K562 (cell line): Measurements from ENCODE around the gene ZBTB20. TPM values are rescaled to one million over a fixed set of nuclear protein-coding genes. Genes with fewer than 3 reads are reported as not detected.

Source experiments
- ATAC-seq: fragments of 200-7000 bp; cut with Tn5 transposase; 3 replicates; pipeline ENCODE4 v1.9.1; 2020; ENCODE audit warnings: moderate library complexity
- BruUV-seq: library from RNA; stranded (reverse); fragments of 400-500 nt; replicated peaks from 2 replicates; lab custom pipeline; 2021; lab: Mats Ljungman, UMichigan
- CTCF ChIA-PET: fragments of 300-600 bp; formaldehyde crosslinking; extraction: SDS; loops from one replicate; lab custom pipeline; 2021; ENCODE audit warnings: low intra/inter-chr PET ratio; lab: Yijun Ruan, JAX
- POLR2A ChIA-PET: fragments of 300-600, 350-650 bp; sonication (Branson Sonifier 250); formaldehyde crosslinking; extraction: SDS; loops from one replicate; lab custom pipeline; 2021; ENCODE audit warnings: antibody characterized with exemption, inconsistent platforms; lab: Yijun Ruan, JAX
- DNase-seq, 4 experiments: peaks; one replicate each; pipeline versions ENCODE4 v3.0.0 to v3.0.0-alpha.2; 2011 to 2018; ENCODE audit warnings: low spot score in 3 of 4, mixed read lengths in 3 of 4; ENCODE audit errors: extremely low read depth in 1 of 4
- FAIRE-seq: peaks from 2 replicates; lab custom pipeline; 2011; peaks lifted over from hg19 to GRCh38; lab: Jason Lieb, UNC
- H2AFZ ChIP-seq: 2 replicates; pipeline ENCODE4 v1.6.0; 2011; ENCODE audit warnings: low read depth, low read length, control low read depth, inconsistent platforms
- H3K27ac ChIP-seq: fragments of 200-600 bp; 3 replicates; pipeline ENCODE4 v1.8.0; 2011; ENCODE audit warnings: low read depth, mild to moderate bottlenecking, control low read depth, inconsistent platforms, low read length, moderate library complexity, mixed read lengths; ENCODE audit errors: extremely low read depth
- H3K27me3 ChIP-seq, 2 experiments: fragments of 300-600 bp in 1 of 2; 2 replicates in 1 of 2; 3 replicates in 1 of 2; pipeline versions ENCODE4 v1.6.0 to v1.8.0; 2011; ENCODE audit warnings: inconsistent platforms in 2 of 2, low read length in 2 of 2, mild to moderate bottlenecking in 1 of 2, mixed read lengths in 1 of 2, moderate library complexity in 1 of 2; ENCODE audit not compliant: control insufficient read depth in 2 of 2, insufficient read depth in 2 of 2
- H3K36me3 ChIP-seq: fragments of 300-600 bp; 3 replicates; pipeline ENCODE4 v1.8.0; 2011; ENCODE audit warnings: mild to moderate bottlenecking, low read length, inconsistent platforms; ENCODE audit not compliant: control insufficient read depth, insufficient read depth
- H3K4me1 ChIP-seq, 2 experiments: fragments of 200-600 bp in 1 of 2; replicated peaks in 1 of 2; 2 replicates in 1 of 2; 3 replicates in 1 of 2; pipeline versions ENCODE4 v1.5.1 to v1.8.0; 2011; ENCODE audit warnings: inconsistent platforms in 2 of 2, low read length in 2 of 2, mild to moderate bottlenecking in 1 of 2, mixed read lengths in 1 of 2, moderate library complexity in 1 of 2; ENCODE audit not compliant: control insufficient read depth in 2 of 2, insufficient read depth in 2 of 2
- H3K4me2 ChIP-seq: 2 replicates; pipeline ENCODE4 v1.6.1; 2011; ENCODE audit warnings: low read length, control low read depth, inconsistent platforms, mixed read lengths; ENCODE audit not compliant: insufficient read depth
- H3K4me3 ChIP-seq: fragments of 200-600 bp; sonication (generic), shearing (Covaris generic); 2 replicates; pipeline ENCODE4 v1.5.1; 2016; ENCODE audit warnings: control low read depth, inconsistent platforms
- H3K79me2 ChIP-seq: fragments of 200-600 bp; 3 replicates; pipeline ENCODE4 v1.8.0; 2011; ENCODE audit warnings: low read length, inconsistent platforms; ENCODE audit not compliant: control insufficient read depth, insufficient read depth
- H3K9ac ChIP-seq, 2 experiments: 2 replicates each; pipeline versions ENCODE4 v1.6.0 to v1.6.1; 2011; ENCODE audit warnings: low read depth in 2 of 2, low read length in 2 of 2, control low read depth in 1 of 2, inconsistent platforms in 1 of 2, mild to moderate bottlenecking in 1 of 2, mixed read lengths in 1 of 2; ENCODE audit not compliant: insufficient read depth in 1 of 2
- H3K9me1 ChIP-seq: one replicate; pipeline ENCODE4 v1.6.0; 2011; ENCODE audit warnings: inconsistent platforms, mild to moderate bottlenecking, low read length, moderate library complexity; ENCODE audit not compliant: control insufficient read depth, insufficient read depth
- H3K9me3 ChIP-seq: replicated peaks from 2 replicates; pipeline ENCODE4 v1.5.1; 2011; ENCODE audit warnings: low read depth, low read length, inconsistent platforms; ENCODE audit not compliant: control insufficient read depth, insufficient read depth
- H4K20me1 ChIP-seq: replicated peaks from 2 replicates; pipeline ENCODE4 v1.6.1; 2011; ENCODE audit warnings: low read length, inconsistent platforms, mixed read lengths; ENCODE audit not compliant: control insufficient read depth, insufficient read depth
- CHCHD3 ChIP-seq: fragments of 250-450 bp; sonication (Bioruptor Pico); IDR thresholded peaks from 2 replicates; pipeline ENCODE4 v2.1.2; 2022; ENCODE audit warnings: mild to moderate bottlenecking
- FOXP1 ChIP-seq: sonication (generic); formaldehyde crosslinking; IDR thresholded peaks from 2 replicates; pipeline ENCODE4 v1.8.0; 2022; ENCODE audit warnings: mild to moderate bottlenecking, missing genetic modification reagents
- HDAC1 ChIP-seq, 2 experiments: fragments of 450-650 bp; IDR thresholded peaks; 2 replicates each; pipeline ENCODE4 v1.6.1; 2016 to 2017; ENCODE audit warnings: inconsistent platforms in 1 of 2, mild to moderate bottlenecking in 1 of 2, moderate library complexity in 1 of 2
- HNRNPLL ChIP-seq: fragments of 200-400 bp; formaldehyde crosslinking; IDR thresholded peaks from 2 replicates; pipeline ENCODE4 v1.6.1; 2017; ENCODE audit warnings: low read length, low read depth, mild to moderate bottlenecking; ENCODE audit not compliant: poor library complexity, severe bottlenecking
- MCM2 ChIP-seq: fragments of 450-650 bp; IDR thresholded peaks from 2 replicates; pipeline ENCODE4 v1.6.1; 2017; ENCODE audit warnings: low read depth, mild to moderate bottlenecking
- NR3C1 ChIP-seq: sonication (generic); formaldehyde crosslinking; IDR thresholded peaks from 2 replicates; pipeline ENCODE4 v1.8.1; 2022; ENCODE audit warnings: missing genetic modification reagents
- PRMT5 ChIP-seq: sonication (generic); formaldehyde crosslinking; IDR thresholded peaks from 2 replicates; pipeline ENCODE4 v1.5.0; 2020; ENCODE audit warnings: missing genetic modification reagents
- RFX5 ChIP-seq: IDR thresholded peaks from 2 replicates; pipeline ENCODE4 v1.6.1; 2011; ENCODE audit warnings: low read depth, mild to moderate bottlenecking, improper control_type of control experiment, low read length
- SAFB ChIP-seq: fragments of 200-400 bp; formaldehyde crosslinking; IDR thresholded peaks from 2 replicates; pipeline ENCODE4 v1.6.1; 2017; ENCODE audit warnings: low read depth, low read length, borderline replicate concordance
- TCF7 ChIP-seq: sonication (generic); IDR thresholded peaks from 2 replicates; pipeline ENCODE4 v1.6.1; 2016; ENCODE audit warnings: antibody characterized with exemption, borderline replicate concordance
- TFAM ChIP-seq: fragments of 250-450 bp; sonication (Bioruptor Pico); conservative IDR thresholded peaks from 2 replicates; pipeline ENCODE4 v1.5.0; 2021; ENCODE audit warnings: mild to moderate bottlenecking, moderate library complexity
- XRCC5 ChIP-seq: fragments of 200-400 bp; formaldehyde crosslinking; IDR thresholded peaks from 2 replicates; pipeline ENCODE4 v1.6.1; 2017; ENCODE audit warnings: low read depth, mild to moderate bottlenecking, low read length
- ZNF263 ChIP-seq: sonication (generic); formaldehyde crosslinking; IDR thresholded peaks from 2 replicates; pipeline ENCODE4 v1.8.0; 2022; ENCODE audit warnings: mild to moderate bottlenecking, missing genetic modification reagents, borderline replicate concordance
- ZNF347 ChIP-seq: fragments of 450-650 bp; formaldehyde crosslinking; IDR thresholded peaks from 2 replicates; pipeline ENCODE4 v1.4.0; 2020; ENCODE audit warnings: low read depth, mild to moderate bottlenecking, moderate library complexity
- WGBS: fragments of 100-300 bp; shearing (Covaris generic); methylation state at CpG from one replicate; pipeline ENCODE4 v1.1.6; 2016; ENCODE audit warnings: low coverage, mixed read lengths; ENCODE audit not compliant: insufficient coverage; ENCODE audit errors: missing lambda C conversion rate; 5-methylcytosine and 5-hydroxymethylcytosine counted together
- in situ Hi-C: fragments of 300-500 bp; cut with MboI; formaldehyde crosslinking; loops from 4 replicates; pipeline ENCODE4 v1.15.0; 2018; ENCODE audit warnings: inconsistent platforms, mixed read lengths
- intact Hi-C: fragments of 100-400 bp; cut with micrococcal nuclease; formaldehyde crosslinking; loops from 2 replicates; pipeline ENCODE4 v1.14.2; 2022
- polyA plus RNA-seq, 8 experiments: library from polyadenylated mRNA; depleted of rRNA in 4 of 8; stranded (reverse) in 5 of 8; unstranded in 3 of 8; fragments of >200 nt; fragmentation: Nextera tagmentation in 2 of 8; fragmentation: Illumina TruSeq in 1 of 8; extraction: Ambion mirVana in 2 of 8; extraction: Trizol in 1 of 8; gene quantifications; 2 replicates each; pipeline versions ENCODE4 v1.2.1 to v1.2.3, GENCODE V29; 2011 to 2014; ENCODE audit warnings: inconsistent platforms in 1 of 8, missing spikeins in 1 of 8
- total RNA-seq, 7 experiments: library from RNA; depleted of rRNA in 6 of 7; stranded (reverse); fragments of >200 nt in 6 of 7; fragmentation: Illumina TruSeq in 2 of 7; extraction: Trizol in 2 of 7; gene quantifications; 2 replicates each; pipeline versions ENCODE4 v1.2.1 to v1.2.3, GENCODE V29; 2011 to 2021; ENCODE audit warnings: low replicate concordance in 1 of 7
- TF ChIP-seq, protein P1 (sequence below), 3 experiments: fragments of 200-800 bp in 1 of 3; sonication (Bioruptor generic) in 1 of 3; sonication (generic) in 1 of 3; formaldehyde crosslinking in 1 of 3; IDR thresholded peaks; 2 replicates each; pipeline versions ENCODE4 v1.6.1 to v1.8.0; 2016 to 2022; ENCODE audit warnings: mild to moderate bottlenecking in 2 of 3, missing compliant biosample characterization in 2 of 3, missing genetic modification characterization in 2 of 3, missing genetic modification reagents in 1 of 3
- TF ChIP-seq, protein P2 (sequence below): sonication (generic); formaldehyde crosslinking; IDR thresholded peaks from 2 replicates; pipeline ENCODE4 v1.8.0; 2022; ENCODE audit warnings: mild to moderate bottlenecking, missing genetic modification reagents

The ZBTB20 gene
- total and polyA plus RNA-seq, 9 of the 15 experiments (the other 6 are each of a cell fraction or from before 2014, with no cell fraction given), result 0.17 to 1.7 (median 0.45) TPM

GRCh38 chr3:115090712-115091111, 56.4 kb downstream of the ZBTB20 start:
- no peak for TF ChIP-seq PRMT5
- TF ChIP-seq FOXP1 (CRISPR knock-in tag), result no peak
- no peak for TF ChIP-seq MCM2
- Histone ChIP-seq H3K79me2 (no peaks in the 10 kb centered on the region), H3K27ac (no peak overlapping the region), H3K4me1 (no peaks in the 10 kb centered on the region), H3K9ac (no peak overlapping the region), H3K36me3 (no peaks in the 10 kb centered on the region), H2AFZ (no peak overlapping the region), H4K20me1 (no peaks in the 10 kb centered on the region), H3K9me3 (no peaks in the 10 kb centered on the region), H3K4me2 (no peak overlapping the region), H3K4me3 (no peak overlapping the region), H3K27me3 (no peaks in the 10 kb centered on the region), H3K9me1 (no peaks in the 10 kb centered on the region)
- 11% methylated on average over 1 of the region's 1 CpG for WGBS
- in situ Hi-C loops (no loop called here), intact Hi-C loops (loop anchor here (10.0 kb wide), 2 partner anchors 694 to 724 kb away; no protein-coding TSS in a partner anchor)
- no TSS peak for BruUV-seq
- DNase-seq (no peak), ATAC-seq (no peak), FAIRE-seq (no peak)
- ChIA-PET POLR2A (no interaction called here), CTCF (interaction anchor here (1.7 kb wide), 1 partner anchor 79 kb away, joined by 8 read pairs; no protein-coding TSS in a partner anchor)

DNA sequence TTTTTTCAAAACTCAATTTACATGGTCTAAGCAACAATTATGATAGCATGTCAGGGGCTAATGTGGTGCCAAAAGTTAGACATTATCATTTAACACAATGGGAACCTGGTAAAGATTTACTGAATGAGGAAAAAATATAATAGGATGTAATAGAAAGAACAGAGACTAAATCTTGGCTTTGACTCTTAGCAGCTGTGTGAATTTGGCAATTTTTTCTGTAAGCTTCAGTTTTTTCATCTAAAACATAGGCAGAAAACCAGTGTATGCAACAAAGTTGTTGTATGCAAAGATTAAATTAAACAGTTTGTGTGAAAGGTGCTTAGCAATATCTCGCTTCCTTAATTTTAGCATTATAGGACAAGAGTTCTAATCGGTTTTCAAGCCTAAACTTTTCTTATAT, 57.6 kb downstream of the ZBTB20 start:
- Histone ChIP-seq H3K36me3 (no peaks in the 10 kb centered on the region), H3K9me1 (no peaks in the 10 kb centered on the region), H3K9me3 (no peaks in the 10 kb centered on the region), H3K4me2 (no peak overlapping the region), H2AFZ (no peak overlapping the region), H3K27me3 (no peaks in the 10 kb centered on the region), H3K27ac (no peak overlapping the region), H3K4me1 (no peaks in the 10 kb centered on the region), H3K4me3 (no peak overlapping the region), H4K20me1 (no peaks in the 10 kb centered on the region), H3K79me2 (no peaks in the 10 kb centered on the region), H3K9ac (no peak overlapping the region)
- no peak for FAIRE-seq
- DNase-seq, result no peak
- intact Hi-C loops, result loop anchor here (10.0 kb wide), 1 partner anchor 265 kb away; no protein-coding TSS in a partner anchor
- POLR2A ChIA-PET, result no interaction called here
- ATAC-seq, result no peak
- CTCF ChIA-PET, result no interaction called here
- 23% methylated on average over 2 of the region's 2 CpGs for WGBS
- no TSS peak for BruUV-seq
- in situ Hi-C loops, result no loop called here
- TF ChIP-seq SAFB (no peak), RFX5 (no peak), XRCC5 (no peak), ZNF347 (CRISPR knock-in tag) (no peak), TFAM (CRISPR knock-in tag) (no peak), NR3C1 (CRISPR knock-in tag) (no peak), HNRNPLL (no peak), CHCHD3 (CRISPR knock-in tag) (no peak), TCF7 (no peak), HDAC1 (IDR thresholded peaks at IDR 0.05) (no peak), ZNF263 (no peak)
- TF ChIP-seq, protein P1, sequence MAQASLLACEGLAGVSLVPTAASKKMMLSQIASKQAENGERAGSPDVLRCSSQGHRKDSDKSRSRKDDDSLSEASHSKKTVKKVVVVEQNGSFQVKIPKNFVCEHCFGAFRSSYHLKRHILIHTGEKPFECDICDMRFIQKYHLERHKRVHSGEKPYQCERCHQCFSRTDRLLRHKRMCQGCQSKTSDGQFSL (CRISPR knock-in tag; IDR thresholded peaks at IDR 0.05), result no peak
- TF ChIP-seq, protein P1 (tag; IDR thresholded peaks at IDR 0.05), result no peak
- TF ChIP-seq, protein P2, sequence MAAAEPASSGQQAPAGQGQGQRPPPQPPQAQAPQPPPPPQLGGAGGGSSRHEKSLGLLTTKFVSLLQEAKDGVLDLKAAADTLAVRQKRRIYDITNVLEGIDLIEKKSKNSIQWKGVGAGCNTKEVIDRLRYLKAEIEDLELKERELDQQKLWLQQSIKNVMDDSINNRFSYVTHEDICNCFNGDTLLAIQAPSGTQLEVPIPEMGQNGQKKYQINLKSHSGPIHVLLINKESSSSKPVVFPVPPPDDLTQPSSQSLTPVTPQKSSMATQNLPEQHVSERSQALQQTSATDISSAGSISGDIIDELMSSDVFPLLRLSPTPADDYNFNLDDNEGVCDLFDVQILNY, result no peak
